ENCODE data around the gene PRDM10. TPM values are rescaled to one million over a fixed set of nuclear protein-coding genes. Genes with fewer than 3 reads are reported as not detected.
A peak's percentile ranks its signal among the peaks of the same experiment; 100 is the strongest.

Gene PRDM10
- total RNA-seq, 1 experiment from 2014 or later = 6.5 TPM

DNA sequence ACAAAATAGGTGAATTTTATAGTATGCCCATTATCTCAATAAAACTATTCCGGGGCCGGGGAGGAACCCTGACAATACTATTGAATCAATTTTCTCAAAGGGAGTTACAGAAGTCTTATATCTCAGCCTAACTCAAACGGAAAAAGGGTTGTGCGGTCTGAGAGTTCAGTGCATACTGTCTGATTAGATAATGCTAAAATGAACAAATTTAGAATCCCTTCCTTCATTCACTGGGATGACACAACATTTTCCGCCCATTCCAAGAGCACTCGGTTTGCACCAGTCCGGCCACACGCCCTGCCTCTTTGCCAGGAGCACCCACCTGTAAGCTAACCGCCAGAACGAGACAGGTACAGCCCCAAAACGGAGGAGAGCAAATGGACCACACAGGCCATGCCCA is 57.3 kb downstream of the PRDM10 start:
- DNase-seq (ENCODE audit: low read depth) = no peak

DNA sequence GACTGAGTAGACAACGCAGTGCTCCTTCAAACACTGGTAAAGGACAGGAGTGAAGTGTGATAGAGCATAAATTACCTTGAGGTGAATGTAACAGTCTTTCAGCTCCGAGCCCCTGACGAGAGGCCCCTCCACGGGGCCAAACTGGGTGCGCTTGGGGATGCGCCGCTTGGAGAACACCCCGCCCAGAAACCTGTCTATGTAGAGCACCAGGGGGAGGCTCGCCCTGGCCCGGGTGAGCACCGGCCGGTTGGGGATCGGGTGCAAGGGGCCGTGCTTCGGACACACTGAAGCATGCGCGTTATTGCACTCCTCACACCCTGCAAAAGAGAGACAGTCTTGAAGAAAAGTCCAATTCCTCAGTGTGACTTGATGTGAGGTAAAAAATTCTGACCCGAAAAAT is 57.9 kb downstream of the PRDM10 start:
- DNase-seq (ENCODE audit: low read depth) = no peak

DNA sequence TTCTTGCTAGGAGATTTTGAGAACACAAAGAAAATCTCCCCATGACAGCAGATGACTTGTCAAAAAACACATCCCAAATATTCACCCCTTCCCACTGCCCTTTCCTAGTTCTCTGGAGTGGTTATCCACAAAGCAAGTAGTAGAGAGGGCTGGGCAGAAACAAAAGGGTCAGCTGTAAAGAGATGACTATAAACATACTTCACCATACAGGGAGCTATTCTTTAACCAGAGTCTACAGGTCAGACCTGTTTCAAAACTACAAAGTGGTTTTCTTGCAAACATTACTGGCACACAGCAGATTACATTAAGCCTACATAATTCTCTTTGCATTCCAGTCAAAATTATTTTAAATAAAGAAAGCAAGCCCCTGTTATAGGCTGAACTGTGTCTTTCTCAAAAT is 59.6 kb downstream of the PRDM10 start:
- DNase-seq (ENCODE audit: low read depth) = no peak

DNA sequence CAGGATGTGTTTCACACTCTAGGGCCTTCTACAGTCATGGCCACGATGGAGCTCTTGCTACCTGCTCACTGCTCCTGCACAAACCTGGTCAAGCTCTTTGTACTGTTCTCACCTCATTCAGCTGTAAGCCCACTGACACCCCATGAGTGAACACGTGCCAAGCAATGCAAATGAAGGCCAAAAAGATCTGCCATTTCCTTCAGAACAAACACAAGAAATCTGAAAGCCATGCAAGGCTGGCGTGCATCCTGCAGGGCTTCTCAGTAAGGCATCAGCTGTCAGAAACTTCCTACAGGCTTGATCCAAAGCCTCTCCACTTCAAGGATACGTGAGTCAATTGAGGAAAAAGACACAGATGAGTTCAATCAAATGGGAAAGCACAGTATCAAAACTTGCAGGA is 63.1 kb downstream of the PRDM10 start:
- DNase-seq (ENCODE audit: low read depth) = no peak

DNA sequence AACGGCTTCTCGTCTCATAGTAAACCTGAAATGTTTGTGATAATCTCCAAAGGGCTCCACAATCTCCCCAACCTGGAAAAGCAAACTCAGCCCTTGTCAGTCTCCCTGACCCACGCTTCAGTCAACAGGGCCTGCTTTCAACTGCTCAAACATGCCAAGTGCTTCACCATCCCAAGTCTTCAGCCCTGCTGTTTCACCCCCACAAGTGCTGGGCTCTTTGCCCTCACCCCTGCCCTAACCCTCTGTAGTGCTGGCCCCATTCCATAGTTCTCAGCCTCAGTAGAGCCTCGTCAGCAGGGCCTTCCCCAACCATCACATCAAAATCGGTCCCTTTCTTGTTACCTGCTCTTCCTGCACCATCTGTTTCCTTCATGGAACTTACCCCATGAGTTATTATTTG is 63.9 kb downstream of the PRDM10 start:
- no peak for DNase-seq (ENCODE audit: low read depth)

DNA sequence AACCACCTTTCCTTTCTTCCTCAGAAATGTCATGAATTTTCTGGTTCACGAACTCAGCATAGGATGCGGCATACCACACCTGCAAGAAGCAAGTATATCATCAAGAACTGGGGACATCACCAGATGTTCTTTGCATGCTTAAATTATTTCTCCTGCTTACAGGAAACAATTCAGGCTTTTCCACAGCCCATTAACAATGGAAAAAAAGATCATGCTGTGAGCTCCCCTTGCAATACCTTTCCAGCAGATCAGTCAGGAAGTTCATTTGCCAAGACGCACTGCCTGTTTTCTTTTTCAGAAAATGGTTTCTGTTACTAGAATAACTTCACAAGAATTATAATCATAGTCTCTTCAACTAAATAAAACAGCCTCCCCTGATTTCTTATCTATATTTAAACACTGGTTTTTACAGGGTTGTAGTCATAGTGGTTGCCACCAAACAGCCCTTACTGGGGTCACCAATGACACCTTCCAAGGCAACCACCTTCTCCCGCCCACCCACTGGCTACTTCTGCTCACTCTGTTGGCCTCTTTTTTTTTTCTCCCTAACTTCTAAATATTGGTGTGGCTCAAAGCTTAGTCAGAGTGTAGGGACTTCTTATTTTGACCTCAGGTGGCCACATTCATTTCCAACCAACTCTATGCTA is 64.9 kb downstream of the PRDM10 start:
- DNase-seq (ENCODE audit: low read depth) = no peak

DNA sequence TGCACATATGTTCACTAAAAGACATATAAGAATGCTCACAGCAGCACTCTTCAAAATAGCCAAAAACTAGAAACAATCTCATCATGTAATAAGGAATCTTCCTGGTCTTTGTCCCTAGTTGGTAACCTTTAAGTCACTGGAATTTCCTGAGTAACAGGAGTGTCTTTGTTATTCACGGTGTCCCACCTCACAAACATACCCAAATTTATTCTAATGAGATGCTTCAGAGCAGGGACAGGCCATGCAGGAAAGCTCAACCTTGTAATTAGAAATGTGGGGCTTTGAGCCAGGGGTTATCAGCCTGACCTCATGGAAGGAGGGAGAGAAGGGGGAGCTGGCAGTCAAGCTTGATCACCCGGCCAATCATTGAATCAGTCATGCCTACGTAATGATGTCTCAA is 66.9 kb downstream of the PRDM10 start:
- DNase-seq (ENCODE audit: low read depth) = no peak

DNA sequence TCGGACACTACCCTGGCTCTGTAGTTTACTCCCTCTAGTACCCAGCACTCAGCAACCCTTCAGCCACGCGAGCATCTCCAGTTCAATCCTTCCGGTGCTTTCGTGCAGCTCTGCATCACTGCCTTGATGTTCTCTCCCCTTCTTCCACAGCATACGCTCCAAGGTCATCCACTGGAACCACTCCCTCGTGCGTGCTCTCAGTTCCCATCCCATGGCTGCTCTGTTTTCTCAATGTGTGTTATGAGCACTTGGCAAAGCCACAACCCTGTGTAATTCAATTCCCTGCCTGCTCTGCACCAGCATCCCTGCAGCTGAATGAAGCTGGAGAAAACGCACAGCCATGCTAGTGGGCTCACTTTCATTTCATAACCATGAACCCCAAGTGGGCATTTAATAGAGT is 68.7 kb downstream of the PRDM10 start:
- no peak for DNase-seq (ENCODE audit: low read depth)

DNA sequence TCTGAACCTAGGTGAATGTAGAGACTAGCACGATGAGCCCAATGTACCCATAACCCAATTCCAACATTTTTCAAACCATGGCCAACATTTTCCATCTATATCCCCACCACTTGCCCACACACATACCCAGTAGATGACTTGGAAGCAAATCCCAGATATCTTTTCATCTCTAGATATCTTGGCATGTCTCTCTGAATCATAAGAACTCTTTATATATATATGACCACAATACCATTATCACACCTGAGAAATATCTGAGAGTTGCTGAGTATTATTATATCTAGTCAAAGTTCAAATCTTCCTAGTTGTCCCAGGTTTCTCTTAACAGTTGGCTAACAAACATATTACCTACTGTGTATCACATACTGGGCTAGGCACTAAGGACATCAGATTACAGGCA is 69.4 kb downstream of the PRDM10 start:
- DNase-seq (ENCODE audit: low read depth) = no peak

DNA sequence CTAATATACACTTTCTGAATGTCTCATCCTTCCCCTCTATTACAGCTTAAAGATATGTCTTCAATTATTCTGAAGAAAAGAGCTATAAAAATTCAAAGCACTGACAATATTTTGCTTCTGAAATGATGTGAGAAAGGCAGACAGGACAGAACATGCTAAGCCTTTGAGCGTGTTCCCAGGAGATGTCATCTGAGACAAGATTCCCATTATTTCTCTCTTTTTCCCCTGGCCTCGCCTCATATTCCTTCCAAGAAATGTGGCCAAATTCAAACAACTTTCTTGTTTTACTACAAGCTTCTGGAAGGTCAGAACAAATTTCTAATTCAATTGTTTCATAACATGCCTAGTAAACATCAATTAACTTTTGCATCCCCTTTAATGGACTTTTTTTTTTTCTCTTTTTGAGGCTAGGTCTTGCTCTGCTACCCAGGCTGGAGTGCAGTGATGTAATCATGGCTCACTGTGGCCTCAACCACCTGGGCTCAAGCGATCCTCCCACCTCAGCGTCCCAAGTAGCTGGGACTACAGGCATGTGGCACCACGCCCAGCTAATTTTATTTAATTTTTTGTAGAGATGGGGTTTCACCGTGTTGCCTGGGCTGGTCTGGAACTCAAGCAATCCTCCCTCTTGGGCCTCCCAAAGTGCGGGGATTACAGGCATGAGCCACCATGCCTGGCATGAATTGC is 70.1 kb downstream of the PRDM10 start:
- no peak for DNase-seq (ENCODE audit: low read depth)

DNA sequence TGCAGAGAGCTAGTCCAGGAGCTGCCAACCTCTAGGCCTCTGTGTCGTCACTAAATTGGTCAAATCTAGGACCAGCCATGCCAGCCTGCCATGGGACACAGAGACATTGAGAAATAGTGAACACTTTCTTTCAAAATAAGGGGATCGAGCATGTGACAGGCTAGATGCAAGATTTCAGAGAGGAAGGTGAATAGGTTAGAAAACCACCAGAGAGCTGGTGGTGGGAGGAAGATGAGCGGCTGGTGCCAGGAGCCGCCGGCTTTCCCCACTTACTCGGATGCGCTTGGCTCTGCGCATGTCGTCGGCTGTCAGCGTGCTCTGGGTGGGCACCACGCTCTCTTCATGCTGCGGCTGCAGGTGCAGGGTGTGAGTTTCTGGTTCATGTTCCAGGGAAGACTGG is 71.9 kb downstream of the PRDM10 start:
- no peak for DNase-seq (ENCODE audit: low read depth)

DNA sequence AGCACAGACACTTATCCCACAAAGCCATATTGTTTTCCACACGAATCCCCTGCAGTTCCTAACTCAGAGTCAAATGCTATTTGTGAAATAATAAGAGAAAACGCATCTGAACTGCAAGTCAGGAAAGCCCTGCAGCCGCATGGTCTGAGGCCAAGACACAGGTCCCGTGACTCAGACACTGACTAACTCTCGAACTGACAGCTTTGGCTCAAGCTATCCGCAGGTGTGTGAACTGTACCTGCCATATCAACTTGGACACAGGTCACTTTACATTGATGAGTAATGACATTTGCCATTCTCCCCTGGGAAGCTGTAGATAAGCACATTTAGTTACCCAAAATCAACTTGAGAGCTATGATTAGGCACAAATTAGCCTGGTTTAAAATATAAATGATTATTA is 72.3 kb downstream of the PRDM10 start:
- DNase-seq (ENCODE audit: low read depth) = peak; percentile 40

DNA sequence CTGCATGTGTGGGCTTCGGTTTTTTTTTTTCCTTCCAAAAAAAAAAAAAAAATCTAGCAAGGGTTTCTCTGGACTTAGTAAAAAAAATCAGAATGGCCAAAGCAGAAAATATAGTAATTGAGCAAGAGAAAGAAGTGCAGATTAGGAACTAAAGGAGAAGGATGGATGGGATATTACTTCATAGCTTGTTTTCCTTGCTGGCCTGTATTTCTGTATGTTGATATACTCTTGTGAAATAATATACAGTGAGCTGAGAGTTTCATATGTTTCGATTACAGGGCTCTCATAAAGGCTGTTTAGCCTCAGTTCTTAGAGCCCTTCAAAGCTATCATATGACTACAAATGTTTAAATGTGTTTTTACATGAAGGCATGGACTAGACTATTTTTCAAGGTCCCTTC is 72.9 kb downstream of the PRDM10 start:
- no peak for DNase-seq (ENCODE audit: low read depth)

DNA sequence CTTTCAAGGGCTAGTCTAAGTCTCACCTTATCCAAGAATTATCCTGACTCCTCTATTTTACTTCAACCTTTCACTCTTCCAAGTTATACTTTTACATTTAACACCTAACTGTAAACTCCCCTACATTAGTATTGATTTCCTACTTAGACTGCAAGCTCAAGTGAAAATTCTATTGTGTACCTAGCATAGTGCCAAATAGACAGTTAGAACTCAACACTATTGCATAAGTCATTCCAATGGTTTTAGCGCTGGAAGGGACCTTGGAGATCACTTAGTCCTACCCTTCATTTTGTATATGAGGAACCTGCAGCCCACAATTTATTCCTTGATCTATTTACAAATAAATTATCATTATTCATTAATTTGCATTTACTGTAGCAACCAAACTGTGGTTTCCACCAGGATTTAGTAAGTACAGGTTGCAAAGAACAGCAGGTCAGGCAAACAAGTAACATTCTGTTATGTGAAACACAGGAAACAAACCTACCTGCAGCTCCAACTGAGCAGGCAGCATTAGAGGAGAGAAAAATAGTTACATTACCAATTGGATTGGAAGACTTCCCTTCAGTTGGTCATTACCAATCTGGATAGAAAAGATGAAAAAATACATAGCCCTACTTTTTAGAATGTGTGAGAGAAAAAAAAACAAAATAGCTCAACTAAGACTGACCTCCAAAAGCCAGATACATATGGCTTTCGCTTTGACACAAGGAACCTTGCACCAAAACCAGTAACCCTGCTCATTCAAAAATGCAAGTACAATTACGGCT is 73.5 kb downstream of the PRDM10 start:
- DNase-seq (ENCODE audit: low read depth) = no peak

DNA sequence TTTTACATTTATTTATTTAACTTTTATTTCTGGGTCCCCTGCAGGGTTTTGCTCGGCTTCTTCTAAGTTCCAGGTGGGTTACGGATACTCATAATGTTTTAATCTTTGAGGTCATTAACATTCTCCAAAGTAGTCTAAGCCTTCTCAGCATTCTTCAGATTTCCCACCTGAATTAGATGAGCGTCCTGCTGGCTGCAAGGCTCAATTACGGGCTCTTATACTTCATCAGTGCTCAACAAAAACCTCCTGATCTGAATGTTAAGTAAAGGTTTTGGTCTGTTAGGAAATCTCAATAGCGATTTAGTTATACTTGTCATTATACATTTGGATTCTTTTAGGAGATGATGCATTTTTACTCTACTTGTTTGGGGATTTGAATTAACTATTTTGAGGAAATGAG is 80.0 kb downstream of the PRDM10 start:
- no peak for DNase-seq (ENCODE audit: low read depth)

DNA sequence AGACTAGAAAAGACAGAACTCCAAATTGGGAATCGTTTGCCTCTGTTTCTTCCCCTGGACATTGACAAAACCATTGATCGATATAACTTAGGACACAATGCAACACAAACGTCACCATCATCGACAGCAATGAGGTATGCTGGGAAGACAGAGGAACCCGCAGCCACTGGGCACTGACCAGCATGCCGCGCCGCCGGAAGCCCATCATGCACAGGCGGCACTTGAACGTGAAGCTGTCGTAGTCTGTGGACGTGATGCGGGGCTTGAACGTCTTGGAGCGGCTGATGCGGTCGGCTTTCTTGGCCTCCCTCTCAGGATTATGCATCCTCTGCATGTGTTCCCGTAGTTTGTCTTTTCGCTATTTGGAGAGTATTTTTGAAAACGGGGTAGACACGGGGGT is 84.3 kb downstream of the PRDM10 start:
- DNase-seq (ENCODE audit: low read depth) = no peak

DNA sequence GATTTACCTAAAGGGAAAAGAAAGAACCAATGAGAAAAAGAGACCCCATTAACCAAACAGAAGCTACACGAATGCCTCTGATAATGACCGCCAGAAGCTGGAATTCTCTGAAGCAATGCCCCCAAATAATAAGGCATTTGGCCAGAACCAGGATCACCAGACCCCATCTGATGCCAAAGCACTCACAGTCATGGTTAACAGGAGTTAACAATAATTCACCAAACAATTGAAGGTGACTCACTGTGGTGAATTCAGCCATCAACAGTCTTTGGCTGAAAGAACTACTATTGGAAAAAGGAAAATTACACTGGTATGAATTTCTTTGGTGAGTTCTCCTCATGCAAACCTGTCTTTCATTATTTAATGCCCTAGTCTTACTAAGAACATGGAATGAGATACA is 85.4 kb downstream of the PRDM10 start:
- DNase-seq (ENCODE audit: low read depth) = no peak

DNA sequence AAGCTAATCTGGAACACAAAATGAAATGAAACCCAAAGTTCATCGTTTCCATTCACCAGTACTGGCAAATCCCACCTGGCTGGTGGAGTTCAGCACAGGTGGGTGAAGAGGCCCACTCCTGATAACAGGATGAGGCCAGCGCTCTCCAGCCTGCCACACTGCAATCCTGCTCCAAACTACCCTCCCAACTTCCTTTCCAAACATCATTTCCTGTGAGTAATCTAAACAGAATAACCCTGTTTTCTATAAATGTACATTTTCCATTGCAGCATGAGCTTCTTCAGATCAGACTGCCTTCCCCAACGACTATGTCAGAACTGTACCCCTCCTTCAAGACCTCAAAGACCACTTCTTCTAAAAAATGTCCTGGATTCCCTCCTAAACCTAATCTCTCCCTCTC is 91.3 kb downstream of the PRDM10 start:
- no peak for DNase-seq (ENCODE audit: low read depth)

DNA sequence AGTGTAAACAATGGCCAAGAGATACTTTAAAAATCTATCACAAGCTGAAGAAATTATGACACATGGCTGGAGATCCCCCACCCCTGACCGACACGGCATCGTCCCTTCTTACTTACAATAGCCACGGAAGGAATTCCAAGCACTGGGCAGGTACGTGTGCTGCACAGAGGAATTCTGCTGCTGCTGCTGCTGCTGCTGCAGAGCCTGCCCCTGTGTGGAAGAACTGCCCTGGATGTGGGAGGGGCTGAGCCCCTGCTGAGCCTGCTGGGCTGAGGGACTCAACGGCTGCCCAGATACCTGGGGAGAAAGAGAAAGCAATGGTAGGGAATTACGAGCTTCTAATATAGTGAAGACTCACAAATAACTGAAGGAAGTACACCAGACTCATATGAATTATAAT is 92.3 kb downstream of the PRDM10 start:
- no peak for DNase-seq (ENCODE audit: low read depth)

DNA sequence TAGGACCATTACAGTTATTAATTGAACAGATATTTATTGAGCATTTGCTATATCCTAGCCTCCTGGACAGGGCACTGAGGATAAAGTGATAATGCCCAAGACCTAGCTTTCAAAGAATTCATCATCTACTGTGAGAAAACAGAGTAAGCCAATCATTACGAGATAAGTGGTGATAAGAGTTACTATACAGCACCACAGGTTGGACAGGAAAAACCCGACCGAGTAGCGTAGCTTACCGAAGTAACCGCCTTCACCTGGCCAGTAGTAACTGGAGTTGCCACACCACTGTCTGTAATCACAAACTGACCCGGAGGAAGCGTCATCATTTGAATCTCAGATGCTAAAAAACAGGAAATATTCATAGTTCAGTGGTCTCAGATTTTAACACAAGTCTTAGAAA is 97.2 kb downstream of the PRDM10 start:
- DNase-seq (ENCODE audit: low read depth) = no peak

DNA sequence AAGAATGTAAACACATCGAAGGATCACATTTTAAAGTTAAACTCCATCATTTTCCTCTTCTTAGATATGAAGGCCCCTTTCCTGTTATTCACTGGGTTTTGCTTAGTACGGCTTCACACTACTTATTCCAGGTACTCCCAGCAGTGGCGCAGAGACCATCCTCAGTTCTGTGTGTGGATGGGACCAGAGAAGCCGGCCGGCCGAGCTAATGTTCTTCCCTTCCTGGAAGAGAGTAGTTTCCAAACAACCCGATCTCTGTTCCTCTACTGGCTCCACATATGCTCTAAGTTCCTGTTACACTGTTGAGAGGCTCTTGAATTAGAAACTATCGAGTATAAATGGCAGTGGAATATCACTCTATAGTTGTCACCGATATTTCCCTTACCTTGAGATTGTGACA is 106.6 kb downstream of the PRDM10 start:
- DNase-seq (ENCODE audit: low read depth) = peak; percentile 20

DNA sequence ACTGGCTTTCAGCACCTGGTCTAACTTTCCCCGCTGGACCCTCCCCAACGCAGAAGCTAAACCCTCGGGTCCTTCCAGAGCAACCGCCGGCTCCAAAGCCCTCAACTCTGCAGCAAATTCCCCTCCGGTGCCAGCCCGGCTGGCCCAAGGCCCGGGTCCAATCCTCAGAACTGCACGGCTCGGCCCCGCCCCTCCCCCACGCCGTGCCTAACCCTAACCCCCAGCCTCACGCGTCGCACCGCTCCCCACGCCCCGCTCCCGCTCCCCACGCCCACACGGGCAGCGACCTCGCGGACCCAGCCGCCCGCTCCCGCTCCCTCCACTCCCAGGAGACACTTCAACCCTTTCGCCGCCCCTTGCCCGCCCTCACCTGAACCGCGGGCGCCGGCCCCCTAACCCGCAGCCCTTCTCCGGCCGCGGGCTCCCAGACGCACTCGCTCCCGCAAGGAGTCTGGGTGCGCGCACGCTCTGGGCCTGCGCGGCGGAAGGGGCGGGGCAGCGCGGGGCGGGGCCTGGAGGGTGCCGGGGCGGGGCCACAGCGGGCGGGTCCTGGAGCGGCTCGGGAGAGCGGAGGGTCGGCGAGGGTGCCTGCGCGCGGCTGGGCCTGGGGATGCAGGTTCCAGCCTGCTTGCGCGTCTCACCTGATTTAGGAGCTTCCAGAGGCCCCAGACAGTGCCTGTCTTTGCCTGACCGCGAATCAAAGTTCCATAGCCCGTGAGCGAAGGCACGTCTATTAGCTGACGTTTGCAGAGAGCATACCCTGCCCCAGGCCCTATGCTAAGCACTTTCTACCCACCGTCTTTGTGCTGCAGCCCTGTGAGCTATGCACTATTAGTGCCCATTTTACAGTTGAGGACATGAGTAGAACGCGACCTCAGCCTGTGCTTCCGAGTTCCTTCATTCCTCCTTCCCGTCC is 107.3 kb downstream of the PRDM10 start, which contains the start of gene NFRKB:
NFRKB (minus strand) TSS at position 453 of the 916 bp plus-strand sequence. CDS start 2,729 bp downstream, outside the sequence.
- peak; percentile 67 for DNase-seq (ENCODE audit: low read depth)

Measured in RPMI7951 (cell line).